ENCODE results near the gene HS3ST3B1.

The HS3ST3B1 gene

DNA sequence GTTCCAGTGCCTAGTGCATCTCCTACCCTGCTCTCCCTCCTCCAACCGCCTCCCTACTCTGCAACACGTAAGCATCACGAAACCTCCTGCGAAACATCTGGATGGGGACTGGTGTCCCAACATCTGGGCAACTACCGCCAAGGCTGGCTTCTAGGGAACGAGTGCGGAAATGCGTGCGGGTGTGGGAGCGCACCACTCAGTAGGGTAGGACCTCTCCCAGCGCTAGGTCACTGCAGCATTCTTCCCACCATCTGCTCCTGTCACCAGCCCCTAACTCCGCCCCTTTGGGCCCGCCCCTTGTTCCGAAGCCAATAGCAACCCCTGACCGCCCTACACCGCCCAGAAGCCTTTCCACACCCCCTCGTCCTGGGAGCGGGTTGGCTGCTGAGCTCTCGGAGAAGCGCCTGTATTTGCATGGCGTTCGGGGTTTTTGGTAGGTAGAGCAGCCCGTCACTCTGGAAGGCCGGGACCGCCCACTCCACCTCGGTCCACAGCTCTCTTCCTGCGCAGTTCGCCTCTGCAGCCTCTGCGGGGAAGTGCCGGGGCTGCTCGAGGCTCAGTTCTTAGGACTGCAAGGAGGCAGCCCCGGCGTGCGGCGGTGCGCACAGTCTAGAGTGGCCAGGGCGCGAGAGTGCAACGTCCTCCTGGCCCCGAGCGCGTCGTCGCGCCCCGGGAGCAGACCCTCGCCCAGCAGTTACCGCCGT lies at the start of gene HS3ST3B1:
TSS of gene HS3ST3B1 (plus strand) at position 507 of the 704 bp plus-strand sequence. CDS start 438 bp downstream, outside the sequence.
- no peak for DNase-seq

GRCh38 chr17:14261406-14261805 lies 39.5 kb upstream of the HS3ST3B1 start:
- no peak for DNase-seq

- no peak for DNase-seq
Observed at GRCh38 chr17:14268264-14268663, 32.6 kb upstream of the HS3ST3B1 start.

- no peak for DNase-seq
Observed at GRCh38 chr17:14269473-14269872, 31.4 kb upstream of the HS3ST3B1 start.

DNA sequence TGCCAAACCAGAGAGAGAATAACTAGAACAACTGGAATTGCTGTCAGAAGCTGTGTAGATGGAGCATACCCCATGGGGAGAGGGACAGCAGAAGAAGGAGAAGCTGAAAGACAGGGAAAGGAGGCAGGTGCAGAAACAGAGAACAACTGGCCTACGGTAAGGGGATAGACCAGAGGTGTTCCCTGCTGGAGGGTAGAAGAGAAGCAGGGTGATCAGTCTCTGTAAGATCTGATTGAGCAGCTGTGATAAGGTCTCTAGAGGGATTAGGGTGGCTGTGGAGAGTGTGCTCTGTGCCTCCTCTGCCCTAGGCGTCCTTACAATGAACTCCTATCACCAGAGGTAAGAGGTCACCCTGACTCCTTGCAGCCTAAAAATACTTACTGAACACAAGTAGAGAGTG lies 30.4 kb upstream of the HS3ST3B1 start:
- no peak for DNase-seq

GRCh38 chr17:14276535-14277250 lies 24.2 kb upstream of the HS3ST3B1 start:
- no peak for DNase-seq

- DNase-seq: no peak
Observed at GRCh38 chr17:14281530-14281929, 19.4 kb upstream of the HS3ST3B1 start.

GRCh38 chr17:14282726-14283125 lies 18.2 kb upstream of the HS3ST3B1 start:
- DNase-seq: no peak

- DNase-seq: no peak
Observed at GRCh38 chr17:14289162-14289561, 11.7 kb upstream of the HS3ST3B1 start.

DNA sequence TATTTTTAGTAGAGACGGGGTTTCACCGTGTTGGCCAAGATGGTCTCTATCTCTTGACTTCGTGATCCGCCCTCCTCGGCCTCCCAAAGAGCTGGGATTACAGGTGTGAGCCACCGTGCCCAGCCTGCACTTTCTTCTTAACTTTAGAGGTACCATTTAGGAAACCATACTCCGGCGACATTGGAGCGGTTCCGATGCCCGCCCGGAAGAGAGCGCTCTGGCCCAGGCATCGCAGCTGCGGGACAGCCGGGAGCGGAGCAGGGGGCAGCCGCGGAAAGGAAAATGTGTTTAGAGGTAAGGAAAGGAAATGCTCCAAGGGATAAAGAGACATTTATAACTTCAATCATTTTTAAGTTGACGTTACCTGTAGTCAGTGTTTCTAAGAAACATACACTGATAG lies 6.0 kb upstream of the HS3ST3B1 start:
- no peak for DNase-seq

DNA sequence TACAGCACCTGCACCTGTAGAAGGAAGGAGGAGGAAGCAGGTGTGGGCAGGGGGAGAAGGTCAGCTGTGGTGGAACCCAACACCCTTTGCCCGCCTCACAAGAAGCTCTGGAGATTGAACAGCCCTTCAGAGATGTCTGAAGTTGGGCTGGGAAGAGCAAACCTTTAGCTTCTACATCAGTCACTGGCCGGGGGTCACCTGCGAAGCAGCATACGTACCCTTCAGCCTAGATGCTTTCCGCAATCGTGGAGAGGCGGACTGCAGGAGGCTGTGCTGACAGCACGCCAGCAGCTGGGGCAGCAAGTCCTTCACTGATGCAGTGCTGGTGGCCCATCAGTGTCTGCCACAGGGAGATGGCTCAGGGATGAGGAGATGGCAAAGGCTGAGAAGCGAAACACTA lies 5.2 kb upstream of the HS3ST3B1 start:
- no peak for DNase-seq

GRCh38 chr17:14296166-14296910 lies 4.5 kb upstream of the HS3ST3B1 start:
- no peak for DNase-seq

DNA sequence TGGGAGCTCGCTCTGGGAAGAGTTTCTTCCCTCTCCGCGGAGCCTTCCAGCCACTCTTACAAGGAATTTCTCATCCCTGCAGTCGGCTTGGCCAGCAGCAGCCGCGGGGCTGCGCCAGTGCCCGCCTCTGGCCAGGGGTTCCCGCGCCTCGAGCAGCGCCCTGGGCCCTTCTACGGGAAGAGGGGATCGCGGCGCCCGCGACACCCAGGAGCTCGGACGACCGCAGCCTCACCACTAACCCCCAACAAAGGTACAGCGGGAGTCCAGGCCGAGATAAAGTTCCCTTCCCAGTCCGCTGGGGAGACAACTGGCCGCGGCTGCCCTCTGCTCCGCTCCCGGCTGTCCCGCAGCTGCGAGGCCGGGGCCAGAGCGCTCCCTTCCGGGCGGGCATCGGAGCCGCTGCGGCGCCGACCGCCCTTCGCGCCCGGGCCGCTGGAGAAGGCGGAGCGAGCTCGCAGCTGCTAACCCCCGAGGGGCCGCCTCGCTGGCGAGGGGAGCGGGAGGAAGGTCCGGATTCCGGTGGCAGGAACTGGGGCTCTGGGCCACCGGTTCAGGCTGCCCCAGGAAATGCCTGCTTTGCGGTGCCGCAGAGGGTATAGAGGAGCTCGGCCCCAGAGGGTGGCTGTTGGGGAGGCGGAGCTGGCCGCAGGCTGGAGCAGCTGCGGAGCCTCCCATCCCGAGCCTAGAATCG lies 3.6 kb upstream of the HS3ST3B1 start:
- DNase-seq: no peak

DNA sequence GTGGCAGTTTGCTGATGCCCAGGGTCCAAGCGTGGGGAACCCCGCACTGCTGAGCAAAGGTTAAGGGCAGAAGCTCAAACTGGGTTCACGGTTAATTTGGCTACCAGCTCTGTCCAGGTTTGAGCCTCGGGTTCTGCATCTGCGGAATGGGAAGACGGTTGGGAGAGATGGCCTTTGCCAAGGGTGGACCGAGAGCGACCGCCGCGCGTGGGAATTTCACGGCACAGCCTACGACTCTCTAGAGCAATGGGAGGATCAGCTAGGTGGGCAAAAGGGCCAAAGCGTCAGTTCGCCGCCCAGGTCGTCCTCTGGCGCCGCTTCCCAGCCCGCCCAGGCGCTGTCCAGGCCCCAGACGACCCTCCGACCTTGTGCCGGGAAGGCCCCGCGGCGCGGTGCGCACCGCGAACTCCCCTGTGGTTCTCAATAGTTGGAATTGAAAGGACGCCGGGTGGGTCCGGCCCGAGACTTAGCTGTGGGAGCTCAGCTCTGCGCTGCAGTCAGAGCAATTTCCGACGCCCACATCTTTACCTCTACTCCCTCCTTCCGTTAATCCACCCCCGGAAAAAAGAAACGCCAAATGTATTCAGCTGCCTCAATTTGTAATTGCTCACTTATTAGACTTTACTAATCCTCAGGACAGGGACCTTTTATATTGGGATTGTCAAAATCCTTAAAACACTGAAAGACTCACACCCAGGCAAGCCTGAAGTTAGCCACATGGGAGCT lies 2.5 kb upstream of the HS3ST3B1 start:
- no peak for DNase-seq

- DNase-seq: no peak
Observed at GRCh38 chr17:14298947-14299279, 2.0 kb upstream of the HS3ST3B1 start.

DNA sequence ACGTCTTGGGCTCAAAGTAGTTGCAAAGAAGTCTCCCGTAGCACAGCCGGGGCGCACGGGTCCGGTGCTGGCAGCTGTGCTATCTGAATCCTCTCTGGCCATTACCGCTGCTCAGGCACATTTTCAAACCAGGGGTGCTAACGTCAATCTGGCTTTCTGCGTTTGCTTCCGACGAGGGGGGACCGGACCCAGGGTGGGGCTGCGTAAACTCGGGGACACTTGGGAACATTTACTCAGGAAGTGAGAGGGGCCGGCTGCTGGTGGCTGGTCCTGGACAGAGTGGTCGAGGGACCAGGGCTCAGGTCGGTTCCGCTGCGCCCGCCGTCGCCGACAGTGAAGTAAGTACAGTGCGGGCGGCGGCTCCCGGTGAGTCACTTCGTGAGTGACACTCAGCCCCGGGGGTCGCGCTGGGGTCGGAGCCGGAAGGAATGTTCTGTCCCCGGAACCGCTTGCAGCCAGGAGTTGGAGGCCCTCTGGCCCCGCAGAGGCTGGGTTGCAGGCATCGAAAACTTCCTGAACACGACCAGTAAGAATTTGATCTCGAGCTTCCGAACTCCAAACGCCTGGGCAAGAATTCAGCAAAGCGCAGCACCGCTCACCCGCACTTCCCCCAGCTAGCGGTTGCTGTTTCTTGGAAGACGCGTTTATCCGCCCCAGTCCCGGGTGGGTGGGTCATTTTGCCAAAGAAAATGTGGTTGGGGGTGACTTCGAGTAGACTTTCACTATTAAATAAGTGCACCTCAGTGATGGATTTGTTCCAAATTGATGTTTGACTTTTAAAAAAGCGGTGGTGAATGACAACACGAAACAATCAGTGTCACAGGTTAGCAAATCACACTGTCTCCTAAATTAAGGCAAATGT lies 1.4 kb upstream of the HS3ST3B1 start:
- no peak for DNase-seq

GRCh38 chr17:14301279-14302090 lies 604 bp downstream of the HS3ST3B1 start:
- DNase-seq: no peak

- DNase-seq: no peak
Observed at GRCh38 chr17:14302091-14302430, 1.2 kb downstream of the HS3ST3B1 start.

- no peak for DNase-seq
Observed at GRCh38 chr17:14302431-14303099, 1.7 kb downstream of the HS3ST3B1 start.

All from NCI-H510A (cell line).